ENCODE data around the gene RFPL1.

DNA sequence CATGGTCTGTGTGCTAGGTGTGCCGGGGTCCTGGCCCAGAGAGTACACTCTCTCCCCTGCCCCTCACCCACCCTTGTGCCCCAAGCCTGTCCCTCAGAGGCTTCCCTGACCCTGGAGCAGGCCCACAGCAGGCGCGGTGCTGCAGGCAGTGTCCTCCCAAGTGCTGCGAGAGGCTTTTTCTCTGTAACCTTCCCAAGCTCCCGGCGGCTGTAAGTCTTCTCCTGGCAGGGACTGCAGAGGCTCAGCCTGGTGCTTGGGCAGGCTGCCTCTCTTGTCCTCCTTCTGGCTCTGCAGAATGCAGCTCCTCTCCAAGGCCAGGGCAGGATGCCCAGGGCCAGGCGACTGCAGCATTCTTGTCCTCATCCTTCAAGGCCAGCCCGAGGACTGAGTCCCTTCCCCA, 15.9 kb downstream of the RFPL1 start:
- no peak for TF ChIP-seq YY1 (IDR thresholded peaks at IDR 0.05; ENCODE audit: insufficient read depth, insufficient read length)
- TF ChIP-seq ZNF274 (IDR thresholded peaks at IDR 0.05; ENCODE audit: low read depth, low read length) = no peak
- TF ChIP-seq SUZ12 (IDR thresholded peaks at IDR 0.05; ENCODE audit: extremely low read depth, insufficient read depth, insufficient read length) = no peak
